IPS-NIHi7 (cell line): ENCODE measurements around the gene MYH15.
"Not testable (repeated sequence)": the region's sequence is repeated elsewhere in the genome, so short reads cannot be mapped to it uniquely, and the experiment has no call there.

Experiments
- DNase-seq: peaks from one replicate; pipeline ENCODE4 v3.0.0; 2012; ENCODE audit warnings: mixed read lengths; ENCODE audit errors: extremely low spot score

The MYH15 gene

DNA sequence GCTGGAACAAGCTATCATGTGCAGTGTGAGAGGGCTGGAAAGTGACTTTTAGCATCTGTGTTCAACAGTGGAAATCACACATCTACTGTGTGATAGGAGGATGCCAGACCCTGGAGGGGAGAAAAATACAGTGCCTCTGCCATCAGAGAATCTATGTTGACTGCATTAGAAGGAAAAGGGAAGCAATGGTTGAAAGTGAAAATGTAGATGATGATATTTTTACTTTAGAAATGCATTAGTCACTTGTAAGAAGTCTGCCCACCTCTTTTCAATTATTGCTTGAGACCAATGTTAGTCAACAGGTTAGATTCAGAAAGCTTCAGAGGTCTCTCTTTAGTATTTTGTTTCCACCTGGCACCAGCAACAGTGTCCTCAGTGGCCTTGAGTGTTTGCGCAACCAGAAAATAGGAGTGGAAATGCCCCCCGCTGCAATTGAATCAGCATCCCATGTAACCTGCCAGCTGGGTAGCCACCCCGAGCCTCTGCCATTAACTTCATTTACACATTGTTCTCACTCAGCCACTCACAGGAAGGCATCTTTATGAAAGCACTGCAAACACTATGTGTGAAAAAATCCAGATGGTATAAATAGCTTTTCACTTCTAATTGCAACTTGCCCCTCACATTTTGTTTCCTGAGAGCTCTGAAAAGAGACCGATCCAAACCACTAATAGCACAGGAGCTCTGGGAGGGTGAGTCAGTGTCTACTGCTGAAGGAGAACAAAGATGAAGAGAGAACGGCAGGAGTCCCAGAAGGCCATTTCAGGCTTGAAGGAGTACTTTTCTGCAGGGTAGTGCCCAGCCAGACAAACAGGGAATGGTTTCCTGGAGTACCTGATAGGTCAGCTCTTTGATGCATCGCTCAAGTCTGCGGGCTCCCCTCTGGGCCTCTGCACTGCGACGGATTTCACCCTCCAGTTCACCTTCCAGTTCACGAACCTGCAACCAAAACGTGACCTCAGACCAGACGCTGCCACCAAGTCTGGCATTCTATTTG lies 122.0 kb downstream of the MYH15 start:
- DNase-seq: no peak

DNA sequence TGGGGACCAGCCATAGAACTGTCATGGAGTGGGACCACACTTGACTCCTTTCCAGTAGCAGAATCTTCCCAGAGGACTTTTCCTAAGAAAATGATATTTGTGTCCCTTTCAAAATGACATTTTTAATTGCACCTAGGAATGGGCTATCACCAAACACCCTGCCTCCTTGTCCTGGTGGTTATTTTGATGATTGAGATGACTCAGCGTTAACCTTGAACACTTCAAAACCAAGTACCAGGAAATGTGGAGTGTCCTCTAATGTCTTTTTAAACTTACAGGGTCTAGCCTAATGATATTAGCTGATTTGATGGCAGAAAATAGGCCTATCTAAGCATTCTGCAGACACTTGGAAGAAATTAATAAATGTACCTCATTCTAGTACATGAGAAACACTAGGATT lies 123.3 kb downstream of the MYH15 start:
- DNase-seq: no peak

DNA sequence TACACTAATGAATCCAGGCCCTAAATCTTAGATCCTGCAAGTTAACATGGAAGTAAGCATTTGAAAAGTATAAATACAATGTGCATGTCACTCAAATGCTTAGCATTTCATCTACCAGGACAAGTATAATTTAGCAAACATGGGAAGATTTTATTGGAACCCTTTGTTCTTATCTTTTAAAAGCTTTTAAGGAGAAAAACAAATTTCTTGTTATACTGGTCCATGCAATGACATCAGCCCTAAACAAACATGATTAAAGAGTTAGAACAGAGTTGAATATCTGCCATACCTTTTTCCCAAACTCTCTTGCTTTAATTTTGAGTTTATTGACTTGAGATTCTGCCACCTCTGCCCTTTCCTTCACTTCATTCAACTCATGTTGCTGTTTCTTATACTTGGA lies 127.1 kb downstream of the MYH15 start:
- DNase-seq: no peak

DNA sequence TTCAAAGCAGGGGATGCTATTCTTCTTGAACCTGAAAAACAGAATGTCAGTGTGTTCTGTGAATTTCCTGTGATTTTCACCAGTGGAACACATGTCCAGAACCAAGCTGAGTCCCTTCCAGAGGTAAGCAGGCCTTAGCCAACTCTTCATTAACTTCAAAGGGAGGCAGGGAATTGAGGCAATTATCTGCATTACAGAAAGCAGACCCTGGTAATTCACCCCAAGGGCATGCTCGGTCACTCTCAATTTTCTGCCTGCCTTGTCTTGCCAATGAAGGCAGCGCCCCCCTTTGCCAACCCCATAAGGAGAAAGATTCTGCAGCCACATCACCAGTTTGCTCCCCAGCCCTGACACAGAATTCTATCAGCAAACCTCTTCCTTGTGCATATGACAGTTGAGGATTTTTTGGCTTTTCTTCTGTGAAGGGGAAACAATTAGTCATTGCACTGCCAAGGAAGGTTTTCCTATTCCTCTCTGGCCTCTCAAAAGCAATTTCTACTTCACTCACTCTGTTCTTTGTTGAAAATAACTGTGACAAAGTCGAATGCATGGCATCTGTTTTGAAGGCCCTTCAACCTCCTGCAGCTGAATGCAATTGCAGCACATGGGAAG lies 128.8 kb downstream of the MYH15 start:
- peak; percentile 20 for DNase-seq

DNA sequence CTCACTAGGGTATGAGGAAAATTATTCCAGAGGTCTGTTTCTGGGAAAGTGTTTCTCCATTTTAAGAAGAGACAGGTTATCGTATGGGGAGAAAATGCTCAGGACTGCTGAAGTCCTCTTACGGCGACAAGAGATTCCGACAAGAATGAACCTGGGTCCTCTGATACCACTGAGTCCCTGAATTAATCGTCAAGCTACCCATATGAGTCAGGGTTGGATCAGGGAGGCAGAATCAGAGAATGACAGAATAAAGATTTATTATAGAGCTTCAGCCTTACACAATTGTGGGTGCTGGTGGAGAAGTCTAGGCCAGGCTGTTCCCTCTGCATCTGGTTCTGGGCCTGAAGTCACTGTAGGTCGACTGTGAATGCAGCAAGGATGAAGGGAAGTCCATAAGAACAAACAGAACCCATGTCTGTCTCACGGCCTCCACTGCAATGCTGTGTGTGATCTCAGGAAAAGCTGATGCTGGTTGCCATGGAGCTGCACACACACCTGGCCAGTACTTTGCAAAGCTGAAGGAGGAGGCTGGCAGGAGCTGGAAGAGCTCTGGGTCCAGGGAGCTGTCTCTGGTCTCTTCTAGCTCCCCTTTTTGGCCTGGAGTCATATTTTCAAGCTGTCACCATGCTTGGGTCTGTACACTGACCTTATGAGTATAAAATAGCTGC lies 130.1 kb downstream of the MYH15 start:
- DNase-seq: no peak

DNA sequence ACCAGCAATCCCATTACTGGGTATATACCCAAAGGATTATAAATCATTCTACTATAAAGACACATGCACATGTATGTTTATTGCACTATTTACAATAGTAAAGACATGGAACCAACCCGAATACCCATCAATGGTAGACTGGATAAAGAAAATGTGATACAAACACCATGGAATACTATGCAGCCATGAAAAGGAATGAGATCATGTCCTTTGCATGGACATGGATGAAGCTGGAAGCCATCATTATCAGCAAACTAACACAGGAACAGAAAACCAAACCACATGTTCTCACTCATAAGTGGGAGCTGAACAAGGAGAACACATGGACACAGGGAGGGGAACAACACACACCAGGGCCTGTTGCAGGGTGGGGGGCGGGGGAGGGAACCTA lies 131.4 kb downstream of the MYH15 start:
- not testable (repeated sequence) for DNase-seq

- DNase-seq: no peak
Measured at GRCh38 chr3:108378153-108378951, 132.0 kb downstream of the MYH15 start.

GRCh38 chr3:108377384-108377783 lies 133.0 kb downstream of the MYH15 start:
- DNase-seq: no peak

DNA sequence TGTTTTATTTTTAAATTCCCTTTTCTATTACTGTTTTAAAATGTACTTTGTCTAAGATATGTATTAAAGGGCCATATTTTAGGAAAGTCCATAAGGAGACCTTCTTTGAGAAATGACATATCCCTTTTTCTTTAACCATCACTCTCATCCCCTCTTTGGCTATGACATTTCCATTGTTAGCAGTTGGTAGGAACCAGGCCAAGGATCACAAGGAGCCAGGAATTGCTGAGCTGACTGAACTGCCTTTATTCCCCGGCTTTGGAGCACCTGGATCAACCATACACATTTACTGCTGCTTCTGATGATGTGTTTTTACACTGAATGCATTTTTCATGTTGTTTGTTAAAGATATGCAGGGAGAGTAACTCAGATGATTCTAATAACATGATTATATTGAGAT lies 134.4 kb downstream of the MYH15 start:
- no peak for DNase-seq

- no peak for DNase-seq
Measured at GRCh38 chr3:108359011-108359410, 151.4 kb downstream of the MYH15 start.

DNA sequence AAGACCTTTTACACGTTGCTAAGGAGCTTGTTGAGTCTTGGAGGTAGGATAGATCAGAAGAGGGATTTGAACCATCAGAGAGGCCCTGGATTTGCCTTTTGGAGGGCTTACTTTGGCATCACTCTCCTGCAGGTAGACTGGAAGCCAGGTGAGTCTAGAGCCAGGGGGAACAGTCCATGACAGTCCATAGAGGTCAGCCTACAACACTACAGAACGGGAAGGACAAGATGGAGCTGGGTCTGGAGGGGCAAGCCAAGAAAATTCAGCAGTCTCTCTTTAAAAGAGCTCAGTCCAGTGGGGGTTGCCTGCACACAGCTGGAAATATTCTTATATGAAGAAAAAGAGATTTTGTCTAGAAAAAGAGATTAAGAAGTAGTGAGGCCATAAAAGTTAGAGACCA lies 153.4 kb downstream of the MYH15 start:
- no peak for DNase-seq

GRCh38 chr3:108354562-108354961 lies 155.8 kb downstream of the MYH15 start:
- no peak for DNase-seq

- no peak for DNase-seq
Measured at GRCh38 chr3:108352176-108352575, 158.2 kb downstream of the MYH15 start.

DNA sequence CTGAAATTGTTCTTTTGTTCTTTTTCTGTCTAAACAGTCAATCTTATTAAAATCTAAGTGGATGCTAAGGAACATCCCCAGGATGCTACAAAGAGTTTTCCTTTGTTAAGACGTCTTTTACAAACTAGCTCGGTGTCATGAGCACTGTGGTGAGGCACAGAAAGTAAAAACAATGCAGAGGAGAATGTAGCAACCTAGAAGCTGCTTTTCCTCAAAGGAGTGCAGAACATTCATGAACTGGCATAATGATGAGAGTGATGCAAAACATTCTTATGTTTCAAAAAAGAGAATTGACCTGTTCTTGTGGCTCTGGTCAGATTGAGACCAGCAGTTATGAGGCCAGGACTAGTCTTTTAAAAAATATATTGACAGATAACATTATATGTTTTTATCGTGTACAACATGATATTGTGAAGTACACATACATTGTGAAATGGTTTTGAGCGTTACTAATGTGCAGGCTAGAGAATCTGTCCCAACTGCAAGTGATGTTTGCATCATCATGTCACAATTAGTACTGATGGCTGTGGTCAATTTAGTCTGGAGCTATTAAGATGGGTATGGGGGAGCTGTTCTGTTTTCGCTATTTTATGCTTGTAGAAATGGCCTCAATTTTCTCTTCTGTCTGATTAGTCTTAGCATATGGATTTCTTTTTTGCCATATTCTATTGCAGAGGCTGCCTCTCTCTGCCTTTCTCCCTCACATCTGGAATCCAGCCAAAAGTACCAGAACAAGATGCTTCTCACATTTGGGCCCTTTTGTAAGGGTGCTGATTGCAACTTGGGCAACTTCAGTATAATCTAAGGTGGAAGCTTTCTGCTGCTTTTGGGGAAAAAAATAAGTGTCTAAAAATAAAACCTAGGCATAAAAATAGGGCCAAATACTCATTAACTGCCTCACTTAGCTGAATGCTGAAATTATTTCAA lies 163.8 kb downstream of the MYH15 start:
- no peak for DNase-seq

DNA sequence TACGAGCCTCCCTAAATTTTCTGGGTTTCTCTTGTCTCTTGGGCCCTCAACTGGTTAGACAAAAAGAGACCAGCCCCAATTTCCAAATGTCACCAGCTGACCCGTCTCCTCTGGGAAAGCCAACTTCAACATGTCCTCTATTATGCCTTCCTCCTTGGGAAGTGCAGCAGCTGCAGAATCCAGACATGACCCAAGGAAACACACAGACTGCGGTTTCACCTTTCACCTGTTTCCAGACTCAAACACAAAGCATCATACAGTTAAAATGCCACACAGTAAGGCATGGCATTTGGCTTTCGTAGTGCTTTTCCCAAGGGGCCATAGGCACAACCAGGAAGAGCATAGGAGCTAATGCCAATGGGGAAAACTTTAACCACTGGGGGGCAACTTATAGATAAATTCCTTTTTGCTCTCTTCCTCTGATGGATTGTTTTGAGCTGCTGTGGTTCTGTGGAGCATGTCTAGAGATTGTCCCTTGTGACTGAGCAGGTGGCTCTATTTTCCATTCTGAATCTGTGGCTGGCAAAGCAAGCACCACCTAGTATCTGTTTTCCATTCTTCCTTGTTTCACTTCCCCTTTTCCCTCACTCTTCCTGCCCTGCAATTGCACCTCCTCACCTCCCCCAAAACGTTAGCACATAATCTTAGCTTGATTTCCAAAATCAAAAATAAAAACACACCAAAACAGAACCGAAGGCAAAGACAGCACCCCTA lies 164.7 kb downstream of the MYH15 start:
- no peak for DNase-seq

- DNase-seq: no peak
Measured at GRCh38 chr3:108343491-108343890, 166.9 kb downstream of the MYH15 start.

GRCh38 chr3:108342837-108343486 lies 167.4 kb downstream of the MYH15 start:
- no peak for DNase-seq

DNA sequence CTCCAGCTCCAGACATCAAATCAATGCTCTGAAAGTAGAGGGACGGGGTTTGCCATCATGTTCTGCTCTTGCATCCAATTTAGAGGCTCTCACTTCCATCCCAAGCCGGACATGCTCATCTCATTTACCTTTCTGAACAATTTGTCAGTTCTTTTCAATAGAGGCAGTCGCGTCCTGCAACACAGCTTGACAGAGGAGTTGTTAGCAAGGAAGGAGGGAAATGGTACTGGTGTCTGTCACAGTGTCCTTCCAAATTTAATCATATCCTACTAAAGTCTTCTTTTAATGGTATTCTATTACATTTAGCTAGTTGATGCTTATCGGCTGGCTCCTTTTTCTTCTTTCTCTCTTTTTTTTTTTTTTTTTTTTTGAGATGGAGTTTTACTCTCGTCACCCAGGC lies 168.5 kb downstream of the MYH15 start:
- no peak for DNase-seq

DNA sequence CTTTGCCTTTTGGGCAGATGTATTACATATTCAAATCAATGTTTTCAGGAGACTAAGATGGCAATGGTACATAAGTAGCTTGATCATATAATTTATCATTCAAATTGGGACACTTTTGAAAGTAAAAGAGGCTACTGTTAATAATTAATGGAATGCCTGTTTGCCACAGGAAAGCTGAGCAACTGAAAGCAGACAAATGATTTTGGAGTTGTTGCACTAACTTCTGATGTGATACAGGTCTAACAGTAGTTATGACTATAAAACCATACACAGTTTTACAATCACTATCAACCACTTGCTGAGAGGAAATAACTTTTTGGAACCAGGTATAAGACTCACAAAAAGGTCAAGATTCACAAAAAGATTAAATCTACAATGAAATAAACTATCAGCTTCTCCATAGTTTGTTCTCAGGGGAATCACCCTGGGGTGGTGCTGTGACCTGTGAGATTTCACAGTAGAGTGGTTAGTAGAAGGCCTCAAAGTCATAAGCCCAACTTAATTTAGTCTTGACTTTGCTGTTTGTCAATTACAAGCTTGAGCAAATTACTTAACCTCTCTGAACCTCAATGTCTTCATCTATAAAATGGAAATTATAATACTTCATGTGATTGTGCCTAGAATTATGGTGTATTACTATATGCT lies 171.4 kb downstream of the MYH15 start:
- no peak for DNase-seq
